Measurements from ENCODE around the gene SCYL1.

GRCh38 chr11:65551572-65552387 lies 26.9 kb downstream of the SCYL1 start:
- TF ChIP-seq CTCF (IDR thresholded peaks at IDR 0.05; ENCODE audit: low read depth, low read length) (peak; percentile 64), MYC (IDR thresholded peaks at IDR 0.05; ENCODE audit: low read depth, low read length) (no peak), POLR2A (IDR thresholded peaks at IDR 0.05; ENCODE audit: extremely low read depth, insufficient read length) (no peak), MAX (IDR thresholded peaks at IDR 0.05; ENCODE audit: low read depth, low read length) (no peak)

Measured in NB4 (cell line).